ENCODE data around the gene PLEKHG4B. TPM values are rescaled to one million over a fixed set of nuclear protein-coding genes. Genes with fewer than 3 reads are reported as not detected.

PLEKHG4B gene
- total and polyA plus RNA-seq, 4 donors = under 0.01 to 0.05 (median 0.01) TPM; not detected in 1

DNA sequence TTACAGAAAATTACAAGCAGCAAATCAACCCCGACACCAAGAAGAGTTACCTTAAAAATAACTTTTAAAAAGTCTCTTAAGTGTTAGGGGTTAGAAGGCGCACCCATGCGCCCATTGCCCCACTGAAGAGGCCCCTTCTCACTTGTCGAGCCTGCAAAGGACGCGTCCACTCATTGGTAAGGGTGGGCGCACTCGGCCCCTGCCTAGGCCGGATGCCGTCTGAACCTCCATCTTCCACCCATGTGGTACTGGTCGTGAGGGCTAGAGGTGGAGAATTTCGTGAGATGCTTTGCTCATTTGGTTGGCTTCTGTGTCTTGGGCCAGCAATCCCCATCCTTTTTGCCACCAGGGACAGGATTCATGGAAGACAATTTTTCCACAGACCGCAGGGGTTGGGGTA is 71.9 kb downstream of the PLEKHG4B start:
- Histone ChIP-seq H3K27ac (ENCODE audit: low read depth in 1 of 2, low read length in 2 of 2) (no peak overlapping the region), H3K27me3 (ENCODE audit: control insufficient read depth in 4 of 4, insufficient read depth in 4 of 4, low read length in 3 of 4) (no peaks in the 10 kb centered on the region), H3K9me3 (ENCODE audit: control insufficient read depth in 4 of 4, low read length in 3 of 4) (no peaks in the 10 kb centered on the region), H3K36me3 (ENCODE audit: control insufficient read depth in 4 of 4, insufficient read depth in 3 of 4, low read depth in 1 of 4, low read length in 3 of 4) (no peaks in the 10 kb centered on the region), H3K4me3 (ENCODE audit: low read depth in 1 of 3, low read length in 3 of 3) (no peak overlapping the region), H3K9ac (ENCODE audit: low read depth in 1 of 2, low read length in 2 of 2) (no peak overlapping the region), H3K4me1 (ENCODE audit: control insufficient read depth in 4 of 4, insufficient read depth in 4 of 4, low read length in 3 of 4) (no peaks in the 10 kb centered on the region)
- DNase-seq (ENCODE audit: low spot score) = no peak
- TF ChIP-seq HNF4G (IDR thresholded peaks at IDR 0.05) = no peak
- TF ChIP-seq FOXA2 (IDR thresholded peaks at IDR 0.05) = no peak
- TF ChIP-seq, protein P1, sequence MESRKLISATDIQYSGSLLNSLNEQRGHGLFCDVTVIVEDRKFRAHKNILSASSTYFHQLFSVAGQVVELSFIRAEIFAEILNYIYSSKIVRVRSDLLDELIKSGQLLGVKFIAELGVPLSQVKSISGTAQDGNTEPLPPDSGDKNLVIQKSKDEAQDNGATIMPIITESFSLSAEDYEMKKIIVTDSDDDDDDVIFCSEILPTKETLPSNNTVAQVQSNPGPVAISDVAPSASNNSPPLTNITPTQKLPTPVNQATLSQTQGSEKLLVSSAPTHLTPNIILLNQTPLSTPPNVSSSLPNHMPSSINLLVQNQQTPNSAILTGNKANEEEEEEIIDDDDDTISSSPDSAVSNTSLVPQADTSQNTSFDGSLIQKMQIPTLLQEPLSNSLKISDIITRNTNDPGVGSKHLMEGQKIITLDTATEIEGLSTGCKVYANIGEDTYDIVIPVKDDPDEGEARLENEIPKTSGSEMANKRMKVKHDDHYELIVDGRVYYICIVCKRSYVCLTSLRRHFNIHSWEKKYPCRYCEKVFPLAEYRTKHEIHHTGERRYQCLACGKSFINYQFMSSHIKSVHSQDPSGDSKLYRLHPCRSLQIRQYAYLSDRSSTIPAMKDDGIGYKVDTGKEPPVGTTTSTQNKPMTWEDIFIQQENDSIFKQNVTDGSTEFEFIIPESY (IDR thresholded peaks at IDR 0.05) = no peak
- TF ChIP-seq, protein P2, sequence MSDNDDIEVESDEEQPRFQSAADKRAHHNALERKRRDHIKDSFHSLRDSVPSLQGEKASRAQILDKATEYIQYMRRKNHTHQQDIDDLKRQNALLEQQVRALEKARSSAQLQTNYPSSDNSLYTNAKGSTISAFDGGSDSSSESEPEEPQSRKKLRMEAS (IDR thresholded peaks at IDR 0.05) = no peak
- TF ChIP-seq HNF4A (conservative IDR thresholded peaks at IDR 0.05) = no peak
- TF ChIP-seq, protein P3, sequence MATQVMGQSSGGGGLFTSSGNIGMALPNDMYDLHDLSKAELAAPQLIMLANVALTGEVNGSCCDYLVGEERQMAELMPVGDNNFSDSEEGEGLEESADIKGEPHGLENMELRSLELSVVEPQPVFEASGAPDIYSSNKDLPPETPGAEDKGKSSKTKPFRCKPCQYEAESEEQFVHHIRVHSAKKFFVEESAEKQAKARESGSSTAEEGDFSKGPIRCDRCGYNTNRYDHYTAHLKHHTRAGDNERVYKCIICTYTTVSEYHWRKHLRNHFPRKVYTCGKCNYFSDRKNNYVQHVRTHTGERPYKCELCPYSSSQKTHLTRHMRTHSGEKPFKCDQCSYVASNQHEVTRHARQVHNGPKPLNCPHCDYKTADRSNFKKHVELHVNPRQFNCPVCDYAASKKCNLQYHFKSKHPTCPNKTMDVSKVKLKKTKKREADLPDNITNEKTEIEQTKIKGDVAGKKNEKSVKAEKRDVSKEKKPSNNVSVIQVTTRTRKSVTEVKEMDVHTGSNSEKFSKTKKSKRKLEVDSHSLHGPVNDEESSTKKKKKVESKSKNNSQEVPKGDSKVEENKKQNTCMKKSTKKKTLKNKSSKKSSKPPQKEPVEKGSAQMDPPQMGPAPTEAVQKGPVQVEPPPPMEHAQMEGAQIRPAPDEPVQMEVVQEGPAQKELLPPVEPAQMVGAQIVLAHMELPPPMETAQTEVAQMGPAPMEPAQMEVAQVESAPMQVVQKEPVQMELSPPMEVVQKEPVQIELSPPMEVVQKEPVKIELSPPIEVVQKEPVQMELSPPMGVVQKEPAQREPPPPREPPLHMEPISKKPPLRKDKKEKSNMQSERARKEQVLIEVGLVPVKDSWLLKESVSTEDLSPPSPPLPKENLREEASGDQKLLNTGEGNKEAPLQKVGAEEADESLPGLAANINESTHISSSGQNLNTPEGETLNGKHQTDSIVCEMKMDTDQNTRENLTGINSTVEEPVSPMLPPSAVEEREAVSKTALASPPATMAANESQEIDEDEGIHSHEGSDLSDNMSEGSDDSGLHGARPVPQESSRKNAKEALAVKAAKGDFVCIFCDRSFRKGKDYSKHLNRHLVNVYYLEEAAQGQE (IDR thresholded peaks at IDR 0.05) = no peak
- TF ChIP-seq YY1 (IDR thresholded peaks at IDR 0.05) = no peak
- no peak for TF ChIP-seq EGR1 (IDR thresholded peaks at IDR 0.05; ENCODE audit: low read depth in 2 of 2)
- TF ChIP-seq RXRA (IDR thresholded peaks at IDR 0.05) = no peak
- no peak for TF ChIP-seq GABPA (IDR thresholded peaks at IDR 0.05 in 1 of 2, conservative IDR thresholded peaks at IDR 0.05 in 1 of 2)
- TF ChIP-seq NR2F2 (IDR thresholded peaks at IDR 0.05) = no peak
- TF ChIP-seq, protein P4, sequence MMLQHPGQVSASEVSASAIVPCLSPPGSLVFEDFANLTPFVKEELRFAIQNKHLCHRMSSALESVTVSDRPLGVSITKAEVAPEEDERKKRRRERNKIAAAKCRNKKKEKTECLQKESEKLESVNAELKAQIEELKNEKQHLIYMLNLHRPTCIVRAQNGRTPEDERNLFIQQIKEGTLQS (IDR thresholded peaks at IDR 0.05) = no peak
- TF ChIP-seq, protein P5, sequence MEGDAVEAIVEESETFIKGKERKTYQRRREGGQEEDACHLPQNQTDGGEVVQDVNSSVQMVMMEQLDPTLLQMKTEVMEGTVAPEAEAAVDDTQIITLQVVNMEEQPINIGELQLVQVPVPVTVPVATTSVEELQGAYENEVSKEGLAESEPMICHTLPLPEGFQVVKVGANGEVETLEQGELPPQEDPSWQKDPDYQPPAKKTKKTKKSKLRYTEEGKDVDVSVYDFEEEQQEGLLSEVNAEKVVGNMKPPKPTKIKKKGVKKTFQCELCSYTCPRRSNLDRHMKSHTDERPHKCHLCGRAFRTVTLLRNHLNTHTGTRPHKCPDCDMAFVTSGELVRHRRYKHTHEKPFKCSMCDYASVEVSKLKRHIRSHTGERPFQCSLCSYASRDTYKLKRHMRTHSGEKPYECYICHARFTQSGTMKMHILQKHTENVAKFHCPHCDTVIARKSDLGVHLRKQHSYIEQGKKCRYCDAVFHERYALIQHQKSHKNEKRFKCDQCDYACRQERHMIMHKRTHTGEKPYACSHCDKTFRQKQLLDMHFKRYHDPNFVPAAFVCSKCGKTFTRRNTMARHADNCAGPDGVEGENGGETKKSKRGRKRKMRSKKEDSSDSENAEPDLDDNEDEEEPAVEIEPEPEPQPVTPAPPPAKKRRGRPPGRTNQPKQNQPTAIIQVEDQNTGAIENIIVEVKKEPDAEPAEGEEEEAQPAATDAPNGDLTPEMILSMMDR (IDR thresholded peaks at IDR 0.05; ENCODE audit: low read depth, low read length, missing input control) = no peak
- TF ChIP-seq JUND (IDR thresholded peaks at IDR 0.05) = no peak
- no peak for TF ChIP-seq TAF1 (conservative IDR thresholded peaks at IDR 0.05)
- 89% methylated on average over 13 of the region's 13 CpGs for WGBS

DNA sequence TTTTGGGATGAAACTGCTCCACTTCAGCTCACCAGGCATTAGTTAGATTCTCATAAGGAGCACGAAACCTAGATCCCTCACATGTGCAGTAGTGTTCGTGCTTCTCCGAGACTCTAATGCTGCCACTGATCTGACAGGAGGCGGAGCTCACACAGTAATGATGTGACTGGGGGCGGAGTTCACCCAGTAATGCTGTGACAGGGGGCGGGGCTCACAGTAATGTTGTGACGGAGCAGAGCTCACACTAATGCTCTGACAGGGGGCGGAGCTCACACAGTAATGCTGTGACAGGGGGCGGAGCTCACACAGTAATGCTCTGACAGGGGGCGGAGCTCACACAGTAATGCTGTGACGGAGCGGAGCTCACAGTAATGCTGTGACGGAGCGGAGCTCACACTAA is 72.3 kb downstream of the PLEKHG4B start:
- Histone ChIP-seq H3K27me3 (ENCODE audit: control insufficient read depth in 4 of 4, insufficient read depth in 4 of 4, low read length in 3 of 4) (no peaks in the 10 kb centered on the region), H3K4me1 (ENCODE audit: control insufficient read depth in 4 of 4, insufficient read depth in 4 of 4, low read length in 3 of 4) (no peaks in the 10 kb centered on the region), H3K4me3 (ENCODE audit: low read depth in 1 of 3, low read length in 3 of 3) (no peak overlapping the region), H3K9ac (ENCODE audit: low read depth in 1 of 2, low read length in 2 of 2) (no peak overlapping the region), H3K9me3 (ENCODE audit: control insufficient read depth in 4 of 4, low read length in 3 of 4) (no peaks in the 10 kb centered on the region), H3K27ac (ENCODE audit: low read depth in 1 of 2, low read length in 2 of 2) (no peak overlapping the region), H3K36me3 (ENCODE audit: control insufficient read depth in 4 of 4, insufficient read depth in 3 of 4, low read depth in 1 of 4, low read length in 3 of 4) (no peaks in the 10 kb centered on the region)
- DNase-seq (ENCODE audit: low spot score) = no peak
- WGBS = 88% methylated on average over 14 of the region's 14 CpGs
- TF ChIP-seq, protein P1 (IDR thresholded peaks at IDR 0.05) = no peak
- TF ChIP-seq SP1 (IDR thresholded peaks at IDR 0.05) = no peak
- TF ChIP-seq FOXA1 (IDR thresholded peaks at IDR 0.05) = no peak
- no peak for TF ChIP-seq TAF1 (conservative IDR thresholded peaks at IDR 0.05)
- TF ChIP-seq, protein P5 (IDR thresholded peaks at IDR 0.05; ENCODE audit: low read depth, low read length, missing input control) = no peak
- no peak for TF ChIP-seq EGR1 (IDR thresholded peaks at IDR 0.05; ENCODE audit: low read depth in 2 of 2)
- TF ChIP-seq, protein P2 (IDR thresholded peaks at IDR 0.05) = no peak
- no peak for TF ChIP-seq YY1 (IDR thresholded peaks at IDR 0.05)
- TF ChIP-seq HNF4G (IDR thresholded peaks at IDR 0.05) = no peak
